ENCODE results near the gene DDB1. TPM values are rescaled to one million over a fixed set of nuclear protein-coding genes. Genes with fewer than 3 reads are reported as not detected.
A peak's percentile ranks its signal among the peaks of the same experiment; 100 is the strongest.

The DDB1 gene
- polyA plus RNA-seq, 3 donors, result 222 to 233 (median 226) TPM

- DNase-seq, result no peak
Observed at GRCh38 chr11:61302550-61302949, 30.4 kb downstream of the DDB1 start.

- no peak for DNase-seq
Observed at GRCh38 chr11:61298663-61299244, 34.2 kb downstream of the DDB1 start.

DNA sequence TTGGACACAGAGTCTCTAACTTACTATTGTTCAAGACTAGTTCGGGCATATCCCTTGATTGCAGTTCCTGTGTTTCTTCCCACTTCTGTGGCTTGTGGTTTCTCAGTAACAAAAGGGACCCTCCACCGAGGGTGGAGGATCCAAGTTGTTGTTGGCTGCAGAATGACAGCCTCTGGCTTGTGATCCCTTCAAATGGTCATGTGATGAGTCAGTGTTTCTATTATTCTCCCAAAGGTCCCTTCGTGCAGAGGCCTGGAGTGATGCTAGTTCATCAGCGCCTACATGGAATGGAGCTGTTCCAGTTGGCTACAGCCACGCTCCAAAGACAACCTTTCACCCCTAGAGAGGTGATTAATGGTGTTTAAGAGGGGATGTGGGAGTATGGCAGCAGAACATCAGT is 35.2 kb downstream of the DDB1 start:
- DNase-seq, result peak; percentile 57

DNA sequence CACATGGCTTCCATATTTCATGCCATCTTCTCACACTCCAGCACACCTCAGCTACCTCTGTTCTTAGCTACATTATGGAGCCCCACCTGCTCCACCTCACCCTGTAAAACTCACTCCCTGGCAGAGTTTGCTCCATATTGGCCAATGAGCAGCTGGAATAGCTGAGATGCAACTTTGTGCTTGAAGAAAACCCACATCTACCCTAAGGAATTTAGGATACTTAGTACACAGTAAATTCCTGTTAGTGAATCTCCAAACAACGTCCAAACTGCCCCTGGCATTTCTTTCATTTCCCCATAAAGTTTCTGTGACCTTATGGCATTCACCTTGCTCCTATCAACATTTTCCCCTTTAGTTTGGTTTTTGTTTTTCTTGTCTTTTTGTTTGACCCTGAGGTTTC is 35.6 kb downstream of the DDB1 start:
- no peak for DNase-seq

DNA sequence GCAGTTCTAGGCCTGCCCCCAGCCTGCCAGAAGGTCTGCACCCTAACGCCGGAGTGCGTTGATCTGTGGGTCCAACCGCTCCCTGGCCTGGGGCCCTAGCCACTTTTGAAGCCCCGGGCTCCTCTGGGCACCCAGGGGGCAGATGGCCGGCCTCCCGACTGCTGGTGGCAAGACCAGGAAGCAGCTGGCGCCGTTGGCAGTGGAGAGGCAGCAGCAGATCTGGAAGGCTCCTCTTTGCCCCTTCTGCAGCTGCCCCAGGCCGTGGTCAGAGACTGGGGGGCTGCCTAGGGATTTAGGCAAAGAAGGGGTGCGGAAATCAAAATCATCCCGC is 37.3 kb downstream of the DDB1 start:
- no peak for DNase-seq

DNA sequence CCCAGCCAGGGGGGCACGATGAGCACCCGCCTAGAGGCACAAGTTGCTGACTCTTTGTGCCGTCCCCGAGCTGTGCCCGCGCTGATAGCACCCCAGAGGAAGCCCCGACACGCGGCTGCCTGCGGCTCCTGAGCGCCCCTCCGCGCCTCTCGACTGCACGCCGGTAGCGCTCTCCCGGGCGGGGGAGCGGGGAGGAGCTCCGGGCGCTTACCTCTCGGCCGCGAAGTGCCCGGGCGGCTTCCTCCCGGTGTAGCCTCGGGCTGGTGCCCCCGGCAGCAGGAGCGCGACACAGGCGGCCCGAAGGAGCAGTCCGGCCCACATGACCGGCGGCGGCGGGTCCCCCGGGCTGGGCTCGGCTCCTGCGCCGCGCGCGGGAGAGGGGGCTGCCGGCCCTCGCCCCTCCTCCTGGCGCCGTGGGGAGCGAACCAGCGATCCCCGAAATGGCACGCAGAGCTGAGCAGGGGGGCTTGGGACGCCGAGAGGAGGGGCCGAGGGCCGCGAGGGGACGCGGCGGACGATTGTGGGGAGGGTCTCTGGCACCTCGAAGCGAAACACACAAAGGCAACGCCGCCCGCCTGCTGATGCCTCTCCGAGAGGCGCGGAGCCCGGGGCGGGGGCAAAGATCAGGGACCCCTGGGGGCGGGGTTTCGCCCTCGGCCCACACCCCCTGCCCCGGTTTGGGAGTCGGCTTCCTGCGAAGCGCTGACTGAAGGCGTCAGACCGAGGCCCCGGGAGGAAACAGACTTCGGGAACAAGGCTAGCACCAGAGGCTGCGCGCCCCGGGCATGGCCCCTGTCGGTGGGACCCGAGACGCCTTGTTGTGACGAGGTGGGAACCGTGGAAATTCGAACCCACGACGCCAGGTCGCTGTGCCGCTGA is 37.9 kb downstream of the DDB1 start, which contains the start of gene VWCE:
Gene VWCE (minus strand): TSS at position 600 of the 879 bp plus-strand sequence. CDS start 279 bp downstream, at position 321.
- DNase-seq, result peak; percentile 69

- no peak for DNase-seq
Observed at GRCh38 chr11:61293867-61294716, 38.8 kb downstream of the DDB1 start.

GRCh38 chr11:61292356-61292755 is 40.5 kb downstream of the DDB1 start:
- no peak for DNase-seq

DNA sequence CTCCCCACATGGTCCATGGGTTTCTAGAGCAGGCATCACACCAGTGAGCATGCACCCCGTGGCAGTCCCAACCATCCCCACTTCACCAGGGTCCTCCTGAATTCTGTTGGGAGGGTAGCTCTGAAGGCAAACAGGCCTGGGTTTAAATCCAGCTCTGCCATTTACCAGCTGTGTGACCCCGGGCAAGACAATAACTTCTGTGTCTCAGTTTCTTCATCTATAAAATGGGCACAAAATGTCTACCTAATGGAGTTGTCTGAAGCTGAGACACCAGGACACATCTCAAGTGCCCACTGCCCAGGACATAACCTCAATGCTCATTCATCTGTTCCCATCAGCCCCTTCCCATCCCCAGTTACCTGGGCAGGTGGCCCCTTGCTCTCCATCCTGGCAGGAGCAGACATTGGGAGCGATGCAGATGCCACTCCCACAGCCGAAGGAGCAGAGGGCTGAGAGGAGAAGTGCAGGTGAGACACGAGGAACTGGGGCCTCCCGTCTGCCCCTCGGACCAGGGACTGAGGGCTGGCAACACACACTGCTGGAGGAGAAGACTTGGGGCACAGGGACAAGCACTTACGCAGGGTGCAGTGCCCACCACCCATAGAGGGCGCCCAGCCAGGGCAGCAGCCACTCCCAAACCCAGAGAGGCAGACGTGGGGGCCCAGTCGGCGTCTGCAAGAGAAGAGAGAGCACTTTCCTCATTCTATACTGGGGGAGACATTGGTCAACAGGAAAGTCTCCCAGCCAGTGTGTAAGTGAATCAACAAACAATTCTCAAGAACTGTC is 41.8 kb downstream of the DDB1 start:
- no peak for DNase-seq

- no peak for DNase-seq
Observed at GRCh38 chr11:61287338-61287977, 45.4 kb downstream of the DDB1 start.

DNA sequence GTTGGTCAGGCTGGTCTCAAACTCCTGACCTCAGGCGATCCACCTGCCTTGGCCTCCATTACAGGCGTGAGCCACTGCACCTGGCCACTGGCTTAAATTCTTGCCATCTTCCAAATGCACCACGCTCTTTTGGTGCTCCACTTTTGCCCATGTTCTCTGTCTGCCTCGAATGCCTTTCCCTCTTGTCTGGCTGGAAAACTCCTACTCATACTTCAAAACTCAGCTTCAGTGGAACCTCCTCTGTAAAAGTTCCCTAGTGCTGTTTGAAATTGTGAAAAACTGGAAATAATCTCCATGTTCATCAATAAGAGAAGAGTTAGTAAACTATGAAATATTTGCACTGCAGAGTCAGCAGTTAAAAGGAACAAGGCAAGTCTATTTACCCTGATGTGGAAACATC is 49.3 kb downstream of the DDB1 start:
- DNase-seq, result no peak

GRCh38 chr11:61281581-61282250 is 51.2 kb downstream of the DDB1 start:
- peak; percentile 28 for DNase-seq

DNA sequence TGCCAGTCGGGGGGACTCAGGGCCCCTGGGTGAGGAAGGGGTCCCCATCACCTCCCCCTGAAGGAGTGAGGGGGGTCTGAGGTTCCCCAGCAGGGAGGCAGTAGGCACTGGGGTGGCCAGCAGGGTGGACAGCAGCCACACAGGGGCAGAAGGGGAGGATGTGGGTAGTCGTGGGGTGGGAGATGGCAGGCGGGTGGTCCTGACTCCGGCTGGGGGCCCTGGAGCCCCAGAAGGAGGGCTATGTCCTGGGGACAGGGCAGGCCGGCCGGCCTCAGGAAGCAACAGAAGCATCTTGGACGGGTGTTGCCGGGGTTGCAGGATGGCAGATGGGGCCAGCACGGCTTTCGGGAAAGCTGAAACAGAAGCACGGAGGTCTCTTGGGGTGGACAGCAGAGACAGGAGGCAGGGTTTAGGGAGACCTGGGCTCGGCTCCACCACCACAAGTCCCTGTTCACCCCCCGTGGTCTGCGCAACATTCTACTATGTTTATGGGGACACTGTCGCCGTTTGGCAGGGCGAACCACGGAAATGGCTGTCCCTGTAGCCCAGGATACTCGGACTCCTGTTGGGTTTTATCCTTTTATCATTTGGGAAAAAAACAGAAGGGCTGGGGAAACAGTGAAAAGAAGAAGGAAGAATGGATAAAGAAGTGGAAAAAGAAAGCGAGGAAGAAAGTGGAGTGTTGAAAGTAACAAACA is 51.9 kb downstream of the DDB1 start:
- no peak for DNase-seq

DNA sequence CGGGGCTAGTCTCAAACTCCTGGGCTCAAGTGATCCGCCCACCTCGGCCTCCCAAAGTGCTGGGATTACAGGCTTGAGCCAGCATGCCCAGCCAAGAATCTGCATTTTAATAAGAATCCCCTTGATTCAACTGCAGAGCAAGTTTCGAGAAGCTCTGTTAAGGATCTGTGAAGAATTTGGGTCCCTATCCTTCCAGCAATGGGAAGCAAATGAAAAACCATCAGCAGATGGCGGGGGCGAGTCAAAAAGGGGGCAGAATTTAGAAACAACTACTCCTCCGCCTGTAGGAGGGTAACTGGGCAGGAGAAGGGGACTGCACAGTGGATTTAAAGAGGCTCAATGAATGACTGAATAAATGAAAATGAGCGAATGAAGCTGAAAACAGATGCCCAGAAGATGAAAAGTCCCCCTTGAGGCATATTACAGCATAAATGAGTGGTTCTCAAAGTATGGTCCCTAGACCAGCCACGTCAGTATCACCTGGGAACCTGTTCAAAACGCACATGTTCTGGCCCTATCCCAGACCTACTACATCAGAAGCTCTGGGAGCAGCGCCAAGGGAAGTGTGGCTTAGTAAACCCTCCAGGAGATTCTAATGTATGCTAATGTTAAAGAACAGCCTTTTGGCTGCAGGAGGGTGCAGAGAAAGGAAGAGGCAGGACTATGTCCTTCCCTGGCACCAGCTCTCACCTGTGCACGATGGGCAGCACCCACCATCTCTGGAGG is 52.8 kb downstream of the DDB1 start:
- DNase-seq, result no peak

DNA sequence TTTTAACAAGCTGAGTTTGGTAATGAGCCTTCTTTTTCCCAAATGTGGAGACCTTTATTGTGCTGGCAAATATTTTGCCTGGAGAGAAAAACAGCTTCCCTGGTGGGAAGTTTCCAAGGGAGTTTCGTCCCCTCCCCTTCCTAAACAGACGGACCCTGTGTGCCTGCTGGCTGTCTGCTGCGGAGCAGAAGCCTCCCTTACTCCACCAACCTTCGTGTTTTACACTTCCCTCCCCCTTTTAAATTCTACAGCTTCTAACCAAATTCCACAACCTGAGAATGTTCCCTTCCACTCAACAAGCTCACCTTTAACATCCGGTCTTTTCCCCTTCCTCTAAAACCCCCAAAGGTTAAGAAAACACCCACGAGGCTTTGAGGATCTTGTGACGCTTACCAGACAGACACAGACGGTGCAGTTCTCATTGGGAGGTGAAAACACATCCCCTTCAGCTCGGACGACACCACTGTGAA is 54.9 kb downstream of the DDB1 start:
- no peak for DNase-seq

DNA sequence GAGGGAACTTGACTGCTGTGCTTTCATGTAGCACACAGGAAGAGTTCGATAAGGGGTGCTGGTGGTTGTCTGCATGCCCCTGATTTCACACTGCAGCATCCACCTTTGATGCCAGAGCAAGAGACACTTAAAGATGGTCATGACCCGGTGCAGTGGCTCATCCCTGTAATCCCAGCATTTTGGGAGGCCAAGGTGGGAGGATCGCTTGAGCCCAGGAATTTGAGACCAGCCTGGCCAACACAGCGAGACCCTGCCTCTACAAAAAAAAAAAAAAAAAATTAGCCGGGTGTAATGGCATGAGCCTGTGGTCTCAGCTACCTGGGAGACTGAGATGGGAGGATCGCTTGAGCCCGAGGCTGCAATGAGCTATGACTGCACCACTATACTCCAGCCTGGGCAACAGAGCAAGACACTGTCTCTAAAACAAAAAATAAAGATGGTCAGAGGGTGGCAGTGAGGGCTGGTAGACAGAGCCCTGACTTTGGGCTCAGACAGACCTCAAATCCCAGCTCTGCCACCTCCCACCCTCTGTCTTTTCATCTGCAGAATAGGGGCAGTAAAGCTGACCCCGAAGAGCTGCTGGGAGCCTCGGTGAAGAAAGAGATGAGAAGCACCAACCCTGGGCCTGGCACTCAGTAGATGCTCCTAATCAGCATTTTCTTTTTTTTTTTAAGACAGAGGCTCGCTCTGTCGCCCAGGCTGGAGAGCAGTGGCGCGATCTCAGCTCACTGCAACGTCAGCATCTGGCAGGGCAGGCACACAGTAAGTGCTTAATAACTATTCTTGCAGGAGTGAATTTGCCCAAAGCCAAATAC is 55.5 kb downstream of the DDB1 start:
- DNase-seq, result no peak

DNA sequence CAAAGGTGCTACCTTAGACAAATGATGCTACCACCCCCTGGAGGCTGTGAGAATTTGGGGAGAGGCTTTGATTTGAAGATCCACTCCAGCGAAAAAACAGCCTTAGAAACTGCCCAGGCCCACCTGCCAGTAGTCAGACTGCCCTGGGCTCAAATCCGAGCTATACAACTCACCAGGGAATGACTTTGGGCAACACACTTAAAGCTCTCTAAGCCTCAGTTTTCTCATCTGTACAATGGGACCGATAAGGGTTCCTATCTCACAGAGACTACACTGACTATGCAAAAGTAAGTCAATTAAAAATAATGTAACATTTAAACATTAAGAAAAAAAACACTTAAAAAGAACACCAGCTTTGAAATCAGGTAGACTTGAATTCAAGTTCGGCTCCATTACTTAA is 57.7 kb downstream of the DDB1 start:
- no peak for DNase-seq

GRCh38 chr11:61274084-61274483 is 58.8 kb downstream of the DDB1 start:
- DNase-seq, result no peak

Measured in renal pelvis (tissue), 4 donors.